Activated CD8-positive, alpha-beta T cell treated with anti-CD3 and anti-CD28 coated beads for 36 hours (primary cell): ENCODE measurements around the gene WBP11. TPM values are rescaled to one million over a fixed set of nuclear protein-coding genes. Genes with fewer than 3 reads are reported as not detected.

Experiments used
- ATAC-seq: fragments of 200-7000 bp; cut with Tn5 transposase; one replicate; pipeline ENCODE4 v1.10.0; 2021; ENCODE audit warnings: mild to moderate bottlenecking, moderate library complexity
- CTCF ChIA-PET: fragments of 350-600 bp; sonication (Branson Sonifier 250); formaldehyde crosslinking; loops from one replicate; lab custom pipeline; 2021; ENCODE audit warnings: antibody characterized with exemption; lab: Charles Lee
- POLR2A ChIA-PET: fragments of 350-600 bp; sonication (Branson Sonifier 250); formaldehyde crosslinking; loops from one replicate; lab custom pipeline; 2021; ENCODE audit warnings: antibody characterized with exemption; lab: Charles Lee
- DNase-seq: peaks from one replicate; pipeline ENCODE4 v3.0.0-alpha.2; 2020
- H3K27ac Mint-ChIP-seq: one replicate; pipeline ENCODE4 v1.8.0; 2021; ENCODE audit warnings: mild to moderate bottlenecking, mixed read lengths
- H3K27me3 Mint-ChIP-seq: one replicate; pipeline ENCODE4 v1.8.0; 2021; ENCODE audit warnings: mixed read lengths
- H3K36me3 Mint-ChIP-seq: one replicate; pipeline ENCODE4 v1.8.0; 2021; ENCODE audit warnings: low read depth, mixed read lengths
- H3K4me1 Mint-ChIP-seq: one replicate; pipeline ENCODE4 v1.8.0; 2021; ENCODE audit warnings: low read depth, mixed read lengths
- H3K4me3 Mint-ChIP-seq: one replicate; pipeline ENCODE4 v1.8.0; 2021; ENCODE audit warnings: mild to moderate bottlenecking, moderate library complexity, mixed read lengths
- H3K9me3 Mint-ChIP-seq: one replicate; pipeline ENCODE4 v1.8.0; 2021; ENCODE audit warnings: mixed read lengths
- CTCF ChIP-seq: fragments of 200-600 bp; IDR thresholded peaks from one replicate; pipeline ENCODE4 v1.8.0; 2022; ENCODE audit warnings: antibody characterized with exemption, mild to moderate bottlenecking
- intact Hi-C: fragments of 100-400 bp; cut with micrococcal nuclease; formaldehyde crosslinking; loops from one replicate; pipeline ENCODE4 v1.10.0; 2022
- total RNA-seq, 2 experiments: library from RNA; stranded (reverse); gene quantifications; one replicate each; pipeline ENCODE4 v1.2.3, GENCODE V29; 2021

The WBP11 gene
- total RNA-seq, 2 experiments from 2014 or later = 123 to 130 TPM

- peaks cover 35% of the 10 kb centered on the region for H3K36me3 Mint-ChIP-seq
- no peak for DNase-seq
- no peaks in the 10 kb centered on the region for H3K9me3 Mint-ChIP-seq
- intact Hi-C loops = loop anchor here (1.0 kb wide), 1 partner anchor 28 kb away; a partner anchor contains a TSS
- peaks cover 37% of the 10 kb centered on the region for H3K4me1 Mint-ChIP-seq
- H3K27me3 Mint-ChIP-seq = no peaks in the 10 kb centered on the region
- no peak overlapping the region for H3K4me3 Mint-ChIP-seq
- POLR2A ChIA-PET = interaction anchor here (0.7 to 3.0 kb wide), 8 partner anchors 9 to 388 kb away, joined by 3 to 33 read pairs (median 5); a partner anchor contains a TSS
- H3K27ac Mint-ChIP-seq = no peak overlapping the region
- CTCF ChIA-PET = interaction anchor here (1.0 to 3.4 kb wide), 7 partner anchors 17 to 419 kb away, joined by 3 to 18 read pairs (median 5); partner anchors contain the start of gene RERG
- TF ChIP-seq CTCF = no peak
- ATAC-seq = no peak
Measured at GRCh38 chr12:14802247-14802646, 1.0 kb downstream of the WBP11 start.

- peak overlapping the region; percentile 7 for H3K27ac Mint-ChIP-seq
- CTCF ChIA-PET = interaction anchor here (2.7 kb wide), 1 partner anchor 10 kb away, joined by 9 read pairs; no protein-coding TSS in a partner anchor
- no peaks in the 10 kb centered on the region for H3K27me3 Mint-ChIP-seq
- no peak for TF ChIP-seq CTCF
- intact Hi-C loops = no loop called here
- ATAC-seq (no peak), DNase-seq (no peak)
- no peak overlapping the region for H3K4me3 Mint-ChIP-seq
- POLR2A ChIA-PET = interaction anchor here (0.7 to 1.6 kb wide), 2 partner anchors 11 to 102 kb away, joined by 3 to 4 read pairs; no protein-coding TSS in a partner anchor
- H3K4me1 Mint-ChIP-seq = peaks cover 3% of the 10 kb centered on the region
- H3K9me3 Mint-ChIP-seq = no peaks in the 10 kb centered on the region
- peaks cover 72% of the 10 kb centered on the region for H3K36me3 Mint-ChIP-seq
Measured at GRCh38 chr12:14795028-14795448, 8.2 kb downstream of the WBP11 start.

DNA sequence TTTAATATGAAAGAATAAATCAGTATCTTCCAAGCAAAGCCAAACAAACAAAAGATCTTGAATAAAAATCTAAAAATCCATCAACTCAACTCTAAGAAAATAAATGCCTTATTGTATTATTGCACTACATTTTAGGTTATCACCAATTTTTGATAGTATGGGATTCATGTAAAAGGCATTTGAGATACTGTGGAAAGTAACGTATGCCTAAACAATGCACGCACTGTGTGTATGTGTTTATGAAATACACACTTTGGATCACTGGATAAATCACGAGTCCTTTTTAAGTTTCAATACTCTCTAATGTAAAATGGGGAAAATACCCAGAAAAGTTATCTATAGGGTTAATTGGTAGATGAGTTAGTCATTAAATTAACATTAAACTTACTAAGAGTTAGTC is 17.7 kb downstream of the WBP11 start:
- Mint-ChIP-seq H3K4me1 (peaks cover 4% of the 10 kb centered on the region), H3K9me3 (no peaks in the 10 kb centered on the region), H3K36me3 (peaks cover 46% of the 10 kb centered on the region), H3K27me3 (no peaks in the 10 kb centered on the region), H3K4me3 (no peak overlapping the region), H3K27ac (no peak overlapping the region)
- DNase-seq (no peak), ATAC-seq (no peak)
- ChIA-PET CTCF (interaction anchor here (0.8 to 2.6 kb wide), 4 partner anchors 9 to 17 kb away, joined by 3 to 17 read pairs (median 6); a partner anchor contains a TSS), POLR2A (interaction anchor here (1.2 to 1.4 kb wide), 2 partner anchors 9 to 15 kb away, joined by 3 read pairs; no protein-coding TSS in a partner anchor)
- intact Hi-C loops = no loop called here
- no peak for TF ChIP-seq CTCF

DNA sequence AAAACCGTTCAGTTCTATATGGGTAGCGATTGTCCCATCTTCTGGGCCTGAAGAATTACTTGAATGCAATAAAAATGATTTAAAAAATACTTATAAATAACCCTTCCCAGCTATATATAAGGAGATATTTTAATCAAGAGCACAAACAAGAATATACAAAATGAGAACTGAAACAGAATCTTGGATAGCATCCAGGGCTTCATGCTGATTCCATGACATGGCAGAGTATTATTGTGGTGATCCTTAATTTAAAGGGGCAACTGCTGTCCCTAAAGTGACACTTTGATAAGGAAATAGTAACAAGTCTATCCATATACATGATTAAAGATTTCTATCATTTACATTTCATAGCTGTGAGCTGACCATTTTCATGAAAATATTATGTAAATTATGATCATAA is 18.8 kb downstream of the WBP11 start:
- Mint-ChIP-seq H3K36me3 (peaks cover 35% of the 10 kb centered on the region), H3K9me3 (no peaks in the 10 kb centered on the region), H3K27ac (no peak overlapping the region), H3K27me3 (no peaks in the 10 kb centered on the region), H3K4me1 (peaks cover 7% of the 10 kb centered on the region), H3K4me3 (no peak overlapping the region)
- intact Hi-C loops = no loop called here
- no peak for ATAC-seq
- no peak for DNase-seq
- TF ChIP-seq CTCF = no peak
- ChIA-PET CTCF (interaction anchor here (0.9 to 4.1 kb wide), 5 partner anchors 9 to 18 kb away, joined by 3 to 17 read pairs (median 9); no protein-coding TSS in a partner anchor), POLR2A (interaction anchor here (0.6 to 2.0 kb wide), 5 partner anchors 9 to 14 kb away, joined by 3 to 14 read pairs (median 3); a partner anchor contains a TSS)

- CTCF ChIA-PET = interaction anchor here (1.0 to 4.1 kb wide), 6 partner anchors 7 to 59 kb away, joined by 3 to 17 read pairs (median 6); partner anchors contain the start of genes C12orf60 and WBP11
- no peak overlapping the region for H3K27ac Mint-ChIP-seq
- H3K27me3 Mint-ChIP-seq = no peaks in the 10 kb centered on the region
- intact Hi-C loops = no loop called here
- TF ChIP-seq CTCF = no peak
- DNase-seq = no peak
- H3K36me3 Mint-ChIP-seq = peaks cover 25% of the 10 kb centered on the region
- no peak overlapping the region for H3K4me3 Mint-ChIP-seq
- POLR2A ChIA-PET = interaction anchor here (1.0 to 2.7 kb wide), 3 partner anchors 8 to 13 kb away, joined by 4 to 14 read pairs (median 13); a partner anchor contains a TSS
- no peaks in the 10 kb centered on the region for H3K9me3 Mint-ChIP-seq
- H3K4me1 Mint-ChIP-seq = peaks cover 10% of the 10 kb centered on the region
- no peak for ATAC-seq
Measured at GRCh38 chr12:14782756-14783155, 20.5 kb downstream of the WBP11 start.
